OCI-LY1 (cell line): ENCODE results near the gene UBR4.

ENCODE experiments used
- H2AFZ ChIP-seq: fragments of 200-600 bp; sonication (generic), shearing (Covaris generic); 2 replicates; pipeline ENCODE4 v1.6.0; 2014; ENCODE audit warnings: antibody characterized with exemption, mild to moderate bottlenecking, low read length
- H3F3A ChIP-seq: fragments of 200-600 bp; sonication (generic), shearing (Covaris generic); 2 replicates; pipeline ENCODE4 v1.6.0; 2014; ENCODE audit warnings: mild to moderate bottlenecking, antibody characterized with exemption, low read length, moderate library complexity; ENCODE audit not compliant: insufficient read depth
- H3K27ac ChIP-seq: fragments of 200-600 bp; sonication (generic); 2 replicates; pipeline ENCODE4 v1.5.1; 2014; ENCODE audit warnings: low read length, mixed run types, mild to moderate bottlenecking, low read depth; ENCODE audit not compliant: poor library complexity, severe bottlenecking
- H3K27me3 ChIP-seq: fragments of 200-600 bp; sonication (generic); 2 replicates; pipeline ENCODE4 v1.6.0; 2014; ENCODE audit warnings: antibody characterized with exemption, mild to moderate bottlenecking, low read length, moderate library complexity; ENCODE audit not compliant: insufficient read depth
- H3K36me3 ChIP-seq: fragments of 200-600 bp; sonication (generic); 2 replicates; pipeline ENCODE4 v1.6.1; 2014; ENCODE audit warnings: mild to moderate bottlenecking, antibody characterized with exemption, low read length, moderate library complexity, mixed read lengths; ENCODE audit not compliant: insufficient read depth
- H3K4me1 ChIP-seq: fragments of 200-600 bp; sonication (generic); 2 replicates; pipeline ENCODE4 v1.5.1; 2014; ENCODE audit warnings: mild to moderate bottlenecking, low read length, moderate library complexity; ENCODE audit not compliant: insufficient read depth, severe bottlenecking
- H3K4me2 ChIP-seq: fragments of 200-600 bp; sonication (generic), shearing (Covaris generic); 2 replicates; pipeline ENCODE4 v1.6.1; 2014; ENCODE audit warnings: low read length
- H3K4me3 ChIP-seq: fragments of 200-600 bp; sonication (generic); 2 replicates; pipeline ENCODE4 v1.5.1; 2014; ENCODE audit warnings: low read length, low read depth, mild to moderate bottlenecking, mixed read lengths; ENCODE audit not compliant: poor library complexity, severe bottlenecking
- H3K79me2 ChIP-seq: fragments of 200-600 bp; shearing (Covaris generic); 2 replicates; pipeline ENCODE4 v1.6.1; 2016; ENCODE audit warnings: mixed run types, low read length, mixed read lengths; ENCODE audit not compliant: insufficient read depth
- H3K9ac ChIP-seq: fragments of 200-600 bp; sonication (generic), shearing (Covaris generic); 2 replicates; pipeline ENCODE4 v1.6.1; 2014; ENCODE audit warnings: mild to moderate bottlenecking, low read length, mixed read lengths
- H3K9me2 ChIP-seq: fragments of 200-600 bp; sonication (generic), shearing (Covaris generic); 2 replicates; pipeline ENCODE4 v1.6.1; 2014; ENCODE audit warnings: low read depth, mild to moderate bottlenecking, low read length, mixed read lengths
- H3K9me3 ChIP-seq: fragments of 200-600 bp; shearing (Covaris generic); 2 replicates; pipeline ENCODE4 v1.6.1; 2014; ENCODE audit warnings: low read length, mixed read lengths
- H4K20me1 ChIP-seq: fragments of 200-600 bp; sonication (generic), shearing (Covaris generic); 2 replicates; pipeline ENCODE4 v1.6.0; 2016; ENCODE audit warnings: mild to moderate bottlenecking, low read length; ENCODE audit not compliant: insufficient read depth
- EZH2 ChIP-seq: fragments of 200-600 bp; sonication (generic), shearing (Covaris generic); IDR thresholded peaks from 2 replicates; pipeline ENCODE4 v1.8.0; 2017; ENCODE audit warnings: borderline replicate concordance, mixed run types, mild to moderate bottlenecking, antibody characterized with exemption, low read length, moderate library complexity, mixed read lengths
- TF ChIP-seq, protein P1 (sequence below): fragments of 200-600 bp; sonication (generic), shearing (Covaris generic); IDR thresholded peaks from 2 replicates; pipeline ENCODE4 v1.5.1; 2017; ENCODE audit warnings: mild to moderate bottlenecking, antibody characterized with exemption, low read length, moderate library complexity, mixed read lengths

The UBR4 gene

DNA sequence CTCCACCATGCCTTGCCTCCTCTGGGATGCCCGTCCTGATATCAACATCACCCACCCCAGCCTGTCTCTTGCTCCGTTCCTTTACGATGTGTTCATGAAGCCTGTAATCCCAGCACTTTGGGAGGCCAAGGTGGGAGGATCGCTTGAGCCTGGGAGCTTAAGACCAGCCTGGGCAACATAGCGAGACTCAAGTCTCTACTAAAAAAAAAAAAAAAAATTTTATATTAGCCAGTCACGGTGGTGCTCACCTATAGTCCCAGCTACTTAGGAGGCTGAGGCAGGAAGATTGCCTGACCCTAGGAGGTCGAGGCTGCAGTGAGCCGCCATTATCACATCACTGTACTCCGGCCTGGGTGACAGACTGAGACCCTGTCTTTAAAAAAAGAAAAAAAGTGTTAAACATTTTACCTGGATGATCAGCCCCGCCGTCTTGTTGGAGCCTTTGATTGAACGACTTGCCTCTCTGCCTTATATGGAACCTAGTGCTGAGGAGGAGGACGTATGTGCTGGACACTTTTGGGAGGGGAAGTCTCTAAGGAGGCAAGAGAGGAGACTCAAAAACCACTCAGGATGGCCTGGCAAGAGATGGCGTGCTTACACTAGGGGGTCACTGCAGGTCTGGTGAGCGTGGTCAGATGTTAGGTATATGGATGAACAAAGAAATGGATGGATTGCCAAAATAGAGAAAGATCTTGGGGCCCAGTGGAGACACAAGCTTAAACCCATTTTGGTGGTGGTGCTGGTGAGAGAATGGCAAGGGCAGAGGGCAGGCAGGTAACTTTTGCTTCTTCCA lies 173.1 kb downstream of the UBR4 start:
- Histone ChIP-seq H3K9ac (no peak overlapping the region), H3K9me3 (no peaks in the 10 kb centered on the region), H3F3A (no peaks in the 10 kb centered on the region), H4K20me1 (no peaks in the 10 kb centered on the region), H3K4me2 (no peak overlapping the region), H3K4me3 (no peak overlapping the region), H3K79me2 (no peaks in the 10 kb centered on the region), H3K27me3 (no peaks in the 10 kb centered on the region), H2AFZ (no peak overlapping the region), H3K27ac (no peak overlapping the region), H3K9me2 (no peaks in the 10 kb centered on the region), H3K36me3 (no peaks in the 10 kb centered on the region), H3K4me1 (no peaks in the 10 kb centered on the region)
- TF ChIP-seq, protein P1, sequence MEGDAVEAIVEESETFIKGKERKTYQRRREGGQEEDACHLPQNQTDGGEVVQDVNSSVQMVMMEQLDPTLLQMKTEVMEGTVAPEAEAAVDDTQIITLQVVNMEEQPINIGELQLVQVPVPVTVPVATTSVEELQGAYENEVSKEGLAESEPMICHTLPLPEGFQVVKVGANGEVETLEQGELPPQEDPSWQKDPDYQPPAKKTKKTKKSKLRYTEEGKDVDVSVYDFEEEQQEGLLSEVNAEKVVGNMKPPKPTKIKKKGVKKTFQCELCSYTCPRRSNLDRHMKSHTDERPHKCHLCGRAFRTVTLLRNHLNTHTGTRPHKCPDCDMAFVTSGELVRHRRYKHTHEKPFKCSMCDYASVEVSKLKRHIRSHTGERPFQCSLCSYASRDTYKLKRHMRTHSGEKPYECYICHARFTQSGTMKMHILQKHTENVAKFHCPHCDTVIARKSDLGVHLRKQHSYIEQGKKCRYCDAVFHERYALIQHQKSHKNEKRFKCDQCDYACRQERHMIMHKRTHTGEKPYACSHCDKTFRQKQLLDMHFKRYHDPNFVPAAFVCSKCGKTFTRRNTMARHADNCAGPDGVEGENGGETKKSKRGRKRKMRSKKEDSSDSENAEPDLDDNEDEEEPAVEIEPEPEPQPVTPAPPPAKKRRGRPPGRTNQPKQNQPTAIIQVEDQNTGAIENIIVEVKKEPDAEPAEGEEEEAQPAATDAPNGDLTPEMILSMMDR: no peak
- no peak for TF ChIP-seq EZH2

DNA sequence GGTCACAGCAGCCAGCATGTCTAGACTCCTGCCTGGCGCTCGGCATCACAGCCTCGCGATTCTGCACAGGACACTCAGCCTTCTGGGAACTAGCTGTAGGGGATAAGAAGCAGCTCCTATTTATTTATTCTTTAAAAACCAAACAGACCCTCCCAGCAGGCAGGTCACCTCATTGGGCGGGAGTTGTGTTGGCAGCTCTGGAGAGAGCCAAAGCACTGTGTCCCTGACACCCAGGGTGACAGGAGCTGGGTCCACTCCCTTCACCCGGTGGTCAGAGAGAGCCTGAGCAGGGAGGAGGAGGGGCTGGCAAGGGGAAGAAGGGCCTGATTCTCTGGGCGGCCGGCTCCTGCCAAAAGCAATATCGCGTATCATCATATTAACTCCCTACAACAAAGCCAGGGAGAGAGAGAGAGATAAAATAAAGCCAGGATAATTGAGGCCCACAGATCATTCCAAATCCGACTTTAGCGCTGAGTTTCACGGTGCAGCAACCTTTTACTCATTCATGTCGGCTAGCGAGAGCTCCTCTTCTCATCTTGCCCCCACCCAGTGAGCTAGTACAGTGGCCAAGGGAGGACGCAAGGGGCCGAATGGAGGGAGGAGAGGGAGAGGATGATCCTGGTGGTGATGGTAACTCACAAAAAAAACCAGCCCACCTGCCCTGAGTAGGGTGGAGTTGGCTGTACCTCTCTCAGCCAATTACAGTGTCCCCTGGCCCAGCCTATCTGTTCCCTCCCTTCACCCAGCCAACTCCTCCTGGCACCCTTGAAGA lies 173.8 kb downstream of the UBR4 start:
- Histone ChIP-seq H3K4me2 (no peak overlapping the region), H4K20me1 (no peaks in the 10 kb centered on the region), H3K4me3 (no peak overlapping the region), H3K9me2 (no peaks in the 10 kb centered on the region), H3K36me3 (no peaks in the 10 kb centered on the region), H3F3A (no peaks in the 10 kb centered on the region), H3K9ac (no peak overlapping the region), H2AFZ (no peak overlapping the region), H3K4me1 (no peaks in the 10 kb centered on the region), H3K27me3 (no peaks in the 10 kb centered on the region), H3K79me2 (no peaks in the 10 kb centered on the region), H3K9me3 (no peaks in the 10 kb centered on the region), H3K27ac (no peak overlapping the region)
- TF ChIP-seq, protein P1: no peak
- no peak for TF ChIP-seq EZH2

DNA sequence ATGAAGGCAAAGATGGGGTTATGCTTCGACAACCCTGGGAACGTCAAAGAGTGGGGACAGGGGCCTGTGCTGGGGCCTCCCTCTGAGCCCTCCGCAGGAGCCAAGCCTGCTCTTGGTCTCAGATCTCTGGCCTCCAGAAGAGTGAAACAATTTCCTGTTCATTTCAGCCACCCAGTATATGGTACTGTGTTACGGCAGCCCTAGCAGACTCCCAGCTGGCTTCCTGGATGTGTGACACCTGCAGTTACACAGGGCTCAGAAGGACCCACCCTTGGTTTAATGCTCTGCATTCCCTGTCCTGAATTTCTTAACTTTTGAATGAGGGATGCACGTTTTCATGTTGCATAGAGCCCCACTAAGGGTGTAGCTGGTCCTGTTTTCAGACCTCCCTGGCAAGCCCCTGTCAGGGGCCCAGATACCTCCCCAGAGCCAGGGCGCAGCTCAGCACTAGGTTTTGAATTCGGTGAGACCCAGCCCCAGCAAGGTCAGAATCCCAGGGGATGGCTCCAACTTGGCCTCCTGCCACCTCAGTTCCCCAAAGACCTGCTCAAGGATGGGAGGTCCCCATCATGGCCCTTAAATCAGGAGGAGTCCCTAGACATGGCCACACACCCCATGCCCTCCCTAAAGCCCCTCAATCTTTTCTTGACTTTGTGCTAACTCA lies 174.6 kb downstream of the UBR4 start:
- Histone ChIP-seq H3K79me2 (no peaks in the 10 kb centered on the region), H3K36me3 (no peaks in the 10 kb centered on the region), H3F3A (no peaks in the 10 kb centered on the region), H3K9ac (no peak overlapping the region), H2AFZ (no peak overlapping the region), H3K4me1 (no peaks in the 10 kb centered on the region), H3K27me3 (no peaks in the 10 kb centered on the region), H3K9me2 (no peaks in the 10 kb centered on the region), H3K27ac (no peak overlapping the region), H3K4me3 (no peak overlapping the region), H3K9me3 (no peaks in the 10 kb centered on the region), H3K4me2 (no peak overlapping the region), H4K20me1 (no peaks in the 10 kb centered on the region)
- TF ChIP-seq, protein P1: no peak
- TF ChIP-seq EZH2: no peak
